ENCODE measurements around the gene HIGD1A.

The HIGD1A gene

GRCh38 chr3:42749753-42750231, 54.5 kb downstream of the HIGD1A start:
- H3K36me3 ChIP-seq (ENCODE audit: control insufficient read depth, insufficient read depth, low read length) = no peaks in the 10 kb centered on the region
- no peaks in the 10 kb centered on the region for H3K9me3 ChIP-seq (ENCODE audit: control insufficient read depth, insufficient read depth, low read length)
- no peak overlapping the region for H3K4me3 ChIP-seq (ENCODE audit: low read depth, low read length)
- H3K27me3 ChIP-seq (ENCODE audit: control insufficient read depth, insufficient read depth, low read length) = peaks cover 2% of the 10 kb centered on the region
- H3K4me1 ChIP-seq (ENCODE audit: control insufficient read depth, insufficient read depth, low read length) = peaks cover 6% of the 10 kb centered on the region
- H3K9ac ChIP-seq (ENCODE audit: low read depth, low read length) = no peak overlapping the region

GRCh38 chr3:42749025-42749752, 55.1 kb downstream of the HIGD1A start:
- Histone ChIP-seq H3K9ac (ENCODE audit: low read depth, low read length) (no peak overlapping the region), H3K4me1 (ENCODE audit: control insufficient read depth, insufficient read depth, low read length) (peaks cover 6% of the 10 kb centered on the region), H3K9me3 (ENCODE audit: control insufficient read depth, insufficient read depth, low read length) (no peaks in the 10 kb centered on the region), H3K36me3 (ENCODE audit: control insufficient read depth, insufficient read depth, low read length) (no peaks in the 10 kb centered on the region), H3K4me3 (ENCODE audit: low read depth, low read length) (no peak overlapping the region), H3K27me3 (ENCODE audit: control insufficient read depth, insufficient read depth, low read length) (peaks cover 2% of the 10 kb centered on the region)

- Histone ChIP-seq H3K9ac (ENCODE audit: low read depth, low read length) (no peak overlapping the region), H3K9me3 (ENCODE audit: control insufficient read depth, insufficient read depth, low read length) (no peaks in the 10 kb centered on the region), H3K4me3 (ENCODE audit: low read depth, low read length) (no peak overlapping the region), H3K4me1 (ENCODE audit: control insufficient read depth, insufficient read depth, low read length) (peaks cover 9% of the 10 kb centered on the region), H3K36me3 (ENCODE audit: control insufficient read depth, insufficient read depth, low read length) (no peaks in the 10 kb centered on the region), H3K27me3 (ENCODE audit: control insufficient read depth, insufficient read depth, low read length) (peaks cover 2% of the 10 kb centered on the region)
Observed at GRCh38 chr3:42747581-42747980, 56.7 kb downstream of the HIGD1A start.

GRCh38 chr3:42746455-42747450, 57.5 kb downstream of the HIGD1A start:
- Histone ChIP-seq H3K27me3 (ENCODE audit: control insufficient read depth, insufficient read depth, low read length) (peaks cover 2% of the 10 kb centered on the region), H3K4me1 (ENCODE audit: control insufficient read depth, insufficient read depth, low read length) (peaks cover 9% of the 10 kb centered on the region), H3K36me3 (ENCODE audit: control insufficient read depth, insufficient read depth, low read length) (no peaks in the 10 kb centered on the region), H3K4me3 (ENCODE audit: low read depth, low read length) (no peak overlapping the region), H3K9ac (ENCODE audit: low read depth, low read length) (no peak overlapping the region), H3K9me3 (ENCODE audit: control insufficient read depth, insufficient read depth, low read length) (no peaks in the 10 kb centered on the region)

GRCh38 chr3:42745776-42746454, 58.4 kb downstream of the HIGD1A start:
- H3K36me3 ChIP-seq (ENCODE audit: control insufficient read depth, insufficient read depth, low read length) = no peaks in the 10 kb centered on the region
- no peak overlapping the region for H3K4me3 ChIP-seq (ENCODE audit: low read depth, low read length)
- no peaks in the 10 kb centered on the region for H3K9me3 ChIP-seq (ENCODE audit: control insufficient read depth, insufficient read depth, low read length)
- no peak overlapping the region for H3K9ac ChIP-seq (ENCODE audit: low read depth, low read length)
- H3K4me1 ChIP-seq (ENCODE audit: control insufficient read depth, insufficient read depth, low read length) = peaks cover 9% of the 10 kb centered on the region
- H3K27me3 ChIP-seq (ENCODE audit: control insufficient read depth, insufficient read depth, low read length) = peaks cover 2% of the 10 kb centered on the region

- Histone ChIP-seq H3K9ac (ENCODE audit: low read depth, low read length) (no peak overlapping the region), H3K36me3 (ENCODE audit: control insufficient read depth, insufficient read depth, low read length) (no peaks in the 10 kb centered on the region), H3K4me1 (ENCODE audit: control insufficient read depth, insufficient read depth, low read length) (peaks cover 9% of the 10 kb centered on the region), H3K4me3 (ENCODE audit: low read depth, low read length) (no peak overlapping the region), H3K9me3 (ENCODE audit: control insufficient read depth, insufficient read depth, low read length) (no peaks in the 10 kb centered on the region), H3K27me3 (ENCODE audit: control insufficient read depth, insufficient read depth, low read length) (peaks cover 2% of the 10 kb centered on the region)
Observed at GRCh38 chr3:42745291-42745745, 59.0 kb downstream of the HIGD1A start.

- no peak overlapping the region for H3K4me3 ChIP-seq (ENCODE audit: low read depth, low read length)
- peaks cover 7% of the 10 kb centered on the region for H3K4me1 ChIP-seq (ENCODE audit: control insufficient read depth, insufficient read depth, low read length)
- H3K9me3 ChIP-seq (ENCODE audit: control insufficient read depth, insufficient read depth, low read length) = no peaks in the 10 kb centered on the region
- H3K27me3 ChIP-seq (ENCODE audit: control insufficient read depth, insufficient read depth, low read length) = peaks cover 2% of the 10 kb centered on the region
- H3K36me3 ChIP-seq (ENCODE audit: control insufficient read depth, insufficient read depth, low read length) = no peaks in the 10 kb centered on the region
- no peak overlapping the region for H3K9ac ChIP-seq (ENCODE audit: low read depth, low read length)
Observed at GRCh38 chr3:42743204-42743995, 60.9 kb downstream of the HIGD1A start.

- Histone ChIP-seq H3K4me3 (ENCODE audit: low read depth, low read length) (no peak overlapping the region), H3K27me3 (ENCODE audit: control insufficient read depth, insufficient read depth, low read length) (peaks cover 2% of the 10 kb centered on the region), H3K9ac (ENCODE audit: low read depth, low read length) (no peak overlapping the region), H3K4me1 (ENCODE audit: control insufficient read depth, insufficient read depth, low read length) (peaks cover 7% of the 10 kb centered on the region), H3K36me3 (ENCODE audit: control insufficient read depth, insufficient read depth, low read length) (no peaks in the 10 kb centered on the region), H3K9me3 (ENCODE audit: control insufficient read depth, insufficient read depth, low read length) (no peaks in the 10 kb centered on the region)
Observed at GRCh38 chr3:42742688-42743087, 61.6 kb downstream of the HIGD1A start.

- H3K9ac ChIP-seq (ENCODE audit: low read depth, low read length) = no peak overlapping the region
- peaks cover 7% of the 10 kb centered on the region for H3K4me1 ChIP-seq (ENCODE audit: control insufficient read depth, insufficient read depth, low read length)
- no peaks in the 10 kb centered on the region for H3K9me3 ChIP-seq (ENCODE audit: control insufficient read depth, insufficient read depth, low read length)
Observed at GRCh38 chr3:42742259-42742658, 62.0 kb downstream of the HIGD1A start.

GRCh38 chr3:42741796-42742195, 62.5 kb downstream of the HIGD1A start:
- Histone ChIP-seq H3K4me3 (ENCODE audit: low read depth, low read length) (no peak overlapping the region), H3K36me3 (ENCODE audit: control insufficient read depth, insufficient read depth, low read length) (no peaks in the 10 kb centered on the region), H3K9me3 (ENCODE audit: control insufficient read depth, insufficient read depth, low read length) (no peaks in the 10 kb centered on the region), H3K27me3 (ENCODE audit: control insufficient read depth, insufficient read depth, low read length) (peaks cover 2% of the 10 kb centered on the region), H3K4me1 (ENCODE audit: control insufficient read depth, insufficient read depth, low read length) (peaks cover 7% of the 10 kb centered on the region), H3K9ac (ENCODE audit: low read depth, low read length) (no peak overlapping the region)

More at GRCh38 chr3:42742259-42742658, 62.0 kb downstream of the HIGD1A start:
- Histone ChIP-seq H3K36me3 (ENCODE audit: control insufficient read depth, insufficient read depth, low read length) (no peaks in the 10 kb centered on the region), H3K4me3 (ENCODE audit: low read depth, low read length) (no peak overlapping the region), H3K27me3 (ENCODE audit: control insufficient read depth, insufficient read depth, low read length) (peaks cover 2% of the 10 kb centered on the region)
